Measurements from ENCODE around the gene VWA1.

Gene VWA1, protein sequence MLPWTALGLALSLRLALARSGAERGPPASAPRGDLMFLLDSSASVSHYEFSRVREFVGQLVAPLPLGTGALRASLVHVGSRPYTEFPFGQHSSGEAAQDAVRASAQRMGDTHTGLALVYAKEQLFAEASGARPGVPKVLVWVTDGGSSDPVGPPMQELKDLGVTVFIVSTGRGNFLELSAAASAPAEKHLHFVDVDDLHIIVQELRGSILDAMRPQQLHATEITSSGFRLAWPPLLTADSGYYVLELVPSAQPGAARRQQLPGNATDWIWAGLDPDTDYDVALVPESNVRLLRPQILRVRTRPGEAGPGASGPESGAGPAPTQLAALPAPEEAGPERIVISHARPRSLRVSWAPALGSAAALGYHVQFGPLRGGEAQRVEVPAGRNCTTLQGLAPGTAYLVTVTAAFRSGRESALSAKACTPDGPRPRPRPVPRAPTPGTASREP

DNA sequence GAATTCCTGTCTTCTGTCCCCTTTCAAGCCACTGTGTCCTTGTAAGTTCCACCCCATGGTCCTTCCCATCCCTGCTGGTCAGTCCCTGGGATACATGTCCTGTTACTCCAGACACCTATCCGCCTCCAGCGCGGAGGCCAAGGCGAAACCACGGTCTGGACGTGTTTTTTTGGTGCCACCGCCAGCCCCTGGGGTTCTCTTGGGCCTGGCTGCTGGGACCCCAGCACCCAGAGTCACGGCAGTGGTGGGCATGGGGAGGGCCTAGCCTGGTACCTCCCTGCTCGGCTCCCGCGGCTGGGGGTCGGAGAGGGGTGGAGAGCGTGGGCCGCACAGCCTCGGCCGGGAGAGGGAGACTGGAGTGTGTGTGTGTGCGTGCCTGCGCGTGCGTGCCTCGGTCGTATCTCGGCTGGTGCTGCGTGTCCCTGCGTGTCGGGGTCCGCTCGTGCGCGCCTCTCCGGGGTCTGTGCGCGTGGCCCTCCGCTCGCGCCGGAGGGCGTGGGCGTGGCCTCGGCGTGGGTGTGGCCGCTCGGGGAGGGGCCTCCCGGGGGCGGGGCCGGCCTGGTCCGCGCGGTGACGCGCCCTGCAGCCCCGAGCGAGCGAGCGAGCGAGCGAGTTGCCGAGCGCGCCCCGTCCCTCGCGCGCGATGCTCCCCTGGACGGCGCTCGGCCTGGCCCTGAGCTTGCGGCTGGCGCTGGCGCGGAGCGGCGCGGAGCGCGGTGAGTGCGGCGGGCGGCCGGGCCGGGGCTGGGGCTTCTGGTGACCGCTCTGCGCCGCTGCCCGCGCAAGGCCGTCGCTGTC lies at the start of gene VWA1:
Gene VWA1, plus strand, starts transcription at position 585 of the 798 bp plus-strand sequence. Its CDS starts 59 bp downstream, at position 644.
- Mint-ChIP-seq H3K27ac (no peak within 1 kb of the TSS), H3K4me1 (peaks cover 12% of the 10 kb centered on the region), H3K36me3 (ENCODE audit: low read depth) (no peaks in the 10 kb centered on the region), H3K9me3 (no peaks in the 10 kb centered on the region), H3K4me3 (peak within 1 kb of the TSS; percentile 64), H3K27me3 (peaks cover 20% of the 10 kb centered on the region)
- peak; percentile 81 for DNase-seq
- peak; percentile 34 for ATAC-seq

DNA sequence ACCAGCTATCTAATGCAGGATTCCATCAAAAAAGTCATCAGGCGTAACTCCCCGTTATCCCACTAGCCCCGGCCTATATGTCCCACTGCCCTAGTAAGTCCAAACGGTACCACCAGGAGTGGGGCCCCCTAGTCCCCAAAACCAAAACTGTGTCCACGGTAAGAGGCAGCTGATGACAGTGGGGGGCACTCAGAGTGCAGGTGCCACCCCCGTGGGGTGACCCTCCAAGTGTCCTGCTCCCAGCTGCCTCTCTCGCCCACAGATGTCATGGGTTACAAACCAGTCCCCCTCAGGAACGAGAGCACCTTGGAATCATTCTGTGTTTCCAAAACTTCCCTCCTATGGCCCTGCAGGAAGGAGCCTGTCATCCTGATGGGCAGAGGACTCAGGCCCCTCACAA lies 49.6 kb upstream of the VWA1 start:
- H3K27me3 Mint-ChIP-seq = no peaks in the 10 kb centered on the region
- H3K4me3 Mint-ChIP-seq = no peak overlapping the region
- H3K9me3 Mint-ChIP-seq = no peaks in the 10 kb centered on the region
- DNase-seq = no peak
- H3K36me3 Mint-ChIP-seq (ENCODE audit: low read depth) = peaks cover 50% of the 10 kb centered on the region
- no peak for ATAC-seq
- no peaks in the 10 kb centered on the region for H3K4me1 Mint-ChIP-seq
- no peak overlapping the region for H3K27ac Mint-ChIP-seq

GRCh38 chr1:1387098-1388077 lies 48.1 kb upstream of the VWA1 start:
- ATAC-seq = no peak

GRCh38 chr1:1388078-1388472 lies 47.4 kb upstream of the VWA1 start:
- Mint-ChIP-seq H3K4me1 (no peaks in the 10 kb centered on the region), H3K36me3 (ENCODE audit: low read depth) (peaks cover 62% of the 10 kb centered on the region), H3K27ac (no peak overlapping the region), H3K9me3 (no peaks in the 10 kb centered on the region), H3K27me3 (no peaks in the 10 kb centered on the region), H3K4me3 (no peak overlapping the region)
- no peak for DNase-seq
- ATAC-seq = no peak

More at GRCh38 chr1:1387098-1388077, 48.1 kb upstream of the VWA1 start:
- H3K36me3 Mint-ChIP-seq (ENCODE audit: low read depth) = peaks cover 61% of the 10 kb centered on the region
- no peaks in the 10 kb centered on the region for H3K9me3 Mint-ChIP-seq
- no peaks in the 10 kb centered on the region for H3K27me3 Mint-ChIP-seq
- no peak for DNase-seq
- no peaks in the 10 kb centered on the region for H3K4me1 Mint-ChIP-seq
- H3K27ac Mint-ChIP-seq = no peak overlapping the region
- H3K4me3 Mint-ChIP-seq = no peak overlapping the region

DNA sequence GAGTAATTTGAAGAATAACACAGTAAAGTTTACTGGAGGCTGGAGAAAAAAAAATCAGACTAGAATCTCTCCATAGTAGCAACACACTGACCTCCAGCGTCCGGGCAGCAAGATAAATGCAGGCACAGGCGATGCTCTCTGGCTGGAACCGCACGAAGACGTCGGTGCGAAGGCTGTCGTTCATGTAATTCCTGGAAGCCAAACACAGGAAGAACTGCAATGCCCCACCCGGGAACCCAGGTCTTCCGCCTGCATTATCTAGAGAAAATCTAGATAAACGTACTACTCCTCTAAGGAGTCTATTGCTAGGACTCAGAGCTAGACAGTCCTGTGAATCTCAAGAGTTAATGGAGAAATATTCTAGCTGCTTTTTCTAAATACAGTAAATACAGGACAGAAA lies 44.8 kb upstream of the VWA1 start:
- Mint-ChIP-seq H3K36me3 (ENCODE audit: low read depth) (peaks cover 83% of the 10 kb centered on the region), H3K4me3 (no peak overlapping the region), H3K4me1 (peaks cover 12% of the 10 kb centered on the region), H3K9me3 (no peaks in the 10 kb centered on the region), H3K27ac (no peak overlapping the region), H3K27me3 (no peaks in the 10 kb centered on the region)
- ATAC-seq (no peak), DNase-seq (no peak)

DNA sequence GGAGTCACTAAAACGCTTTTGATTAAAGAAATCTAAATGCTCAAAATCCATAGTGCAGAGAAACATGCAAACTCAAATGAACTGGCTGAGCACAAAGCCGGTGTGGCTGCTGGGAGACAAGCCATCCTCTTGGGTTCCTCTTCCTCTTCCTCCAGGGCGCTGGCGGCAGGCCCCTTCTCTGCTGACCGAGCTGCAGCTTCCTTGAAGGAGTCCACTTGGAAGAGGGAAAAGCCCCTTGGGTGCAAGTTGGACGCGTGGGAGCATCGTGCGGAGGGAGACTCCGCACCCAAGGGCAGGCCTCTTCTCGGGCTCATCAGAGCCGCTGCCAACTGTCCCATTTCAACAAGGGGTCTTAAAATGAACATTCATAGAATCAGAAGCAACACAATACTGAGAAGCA lies 44.3 kb upstream of the VWA1 start:
- H3K36me3 Mint-ChIP-seq (ENCODE audit: low read depth) = peaks cover 78% of the 10 kb centered on the region
- no peaks in the 10 kb centered on the region for H3K9me3 Mint-ChIP-seq
- H3K27ac Mint-ChIP-seq = no peak overlapping the region
- H3K27me3 Mint-ChIP-seq = no peaks in the 10 kb centered on the region
- DNase-seq = no peak
- H3K4me3 Mint-ChIP-seq = no peak overlapping the region
- peaks cover 14% of the 10 kb centered on the region for H3K4me1 Mint-ChIP-seq
- ATAC-seq = no peak

GRCh38 chr1:1393014-1393413 lies 42.5 kb upstream of the VWA1 start:
- H3K27me3 Mint-ChIP-seq = no peaks in the 10 kb centered on the region
- peaks cover 71% of the 10 kb centered on the region for H3K36me3 Mint-ChIP-seq (ENCODE audit: low read depth)
- no peak overlapping the region for H3K4me3 Mint-ChIP-seq
- ATAC-seq (no peak), DNase-seq (no peak)
- H3K27ac Mint-ChIP-seq = no peak overlapping the region
- peaks cover 23% of the 10 kb centered on the region for H3K4me1 Mint-ChIP-seq
- H3K9me3 Mint-ChIP-seq = no peaks in the 10 kb centered on the region

DNA sequence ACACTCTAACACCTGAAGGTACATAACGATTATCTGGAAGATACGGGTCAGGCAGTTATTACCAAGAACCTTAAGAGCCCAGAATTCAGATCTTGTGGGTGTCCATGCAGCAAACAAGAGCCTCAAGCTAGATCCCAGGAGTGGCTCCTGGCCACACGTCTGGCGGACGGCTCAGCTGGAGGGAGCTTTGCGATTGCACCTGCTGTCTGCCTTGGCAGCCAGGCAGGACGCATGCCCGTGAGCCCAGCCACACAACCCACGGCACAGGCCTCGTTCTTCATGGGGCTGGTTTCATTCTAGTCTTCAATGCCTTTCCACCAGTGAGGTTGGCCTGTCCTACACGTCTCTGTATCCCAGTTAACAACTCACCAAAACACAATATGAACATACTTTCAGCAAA lies 42.1 kb upstream of the VWA1 start:
- Mint-ChIP-seq H3K9me3 (no peaks in the 10 kb centered on the region), H3K27ac (no peak overlapping the region), H3K27me3 (no peaks in the 10 kb centered on the region), H3K4me3 (no peak overlapping the region), H3K36me3 (ENCODE audit: low read depth) (peaks cover 71% of the 10 kb centered on the region), H3K4me1 (peaks cover 26% of the 10 kb centered on the region)
- no peak for DNase-seq
- ATAC-seq = no peak

DNA sequence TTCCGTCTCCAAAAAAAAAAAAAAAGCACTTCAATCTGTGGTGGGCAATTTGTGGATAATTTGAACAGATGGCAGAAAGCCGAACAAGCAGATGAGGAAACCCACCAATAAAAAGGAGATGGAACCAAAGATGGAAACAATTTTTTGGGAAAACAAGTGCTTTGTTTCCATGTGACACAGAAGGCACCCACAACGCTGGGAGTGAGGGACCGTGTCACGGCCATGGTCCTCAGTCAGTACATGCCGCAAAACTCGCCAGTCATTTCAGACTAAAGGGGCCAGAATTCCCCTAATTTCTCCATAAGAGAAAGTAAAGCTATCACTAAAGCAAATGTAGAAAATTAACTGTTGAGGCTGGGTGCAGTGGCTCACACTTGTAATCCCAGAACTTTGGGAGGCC lies 41.4 kb upstream of the VWA1 start:
- DNase-seq (no peak), ATAC-seq (no peak)
- Mint-ChIP-seq H3K27ac (no peak overlapping the region), H3K4me1 (peaks cover 26% of the 10 kb centered on the region), H3K36me3 (ENCODE audit: low read depth) (peaks cover 66% of the 10 kb centered on the region), H3K9me3 (no peaks in the 10 kb centered on the region), H3K4me3 (no peak overlapping the region), H3K27me3 (no peaks in the 10 kb centered on the region)

DNA sequence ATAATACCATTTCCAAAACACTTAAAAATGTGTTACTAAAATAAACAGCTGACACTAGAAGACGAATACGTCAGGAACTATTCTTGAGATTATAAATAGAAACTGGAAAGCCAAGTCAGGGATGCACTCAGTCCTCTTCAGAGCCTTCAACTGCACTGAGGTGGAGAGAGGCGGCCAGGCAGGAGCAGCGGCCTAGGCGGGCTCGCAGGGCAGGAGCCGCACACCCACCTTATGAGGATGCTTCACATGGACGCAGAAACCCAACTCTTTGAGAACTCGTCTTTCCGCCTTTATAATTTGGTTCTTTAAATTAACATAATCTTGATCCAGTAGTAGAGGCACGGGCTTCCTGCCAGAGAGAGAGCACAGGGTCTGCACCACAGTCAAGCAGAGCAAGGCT lies 40.3 kb upstream of the VWA1 start:
- peaks cover 32% of the 10 kb centered on the region for H3K4me1 Mint-ChIP-seq
- ATAC-seq (no peak), DNase-seq (no peak)
- H3K27ac Mint-ChIP-seq = peak overlapping the region; percentile 55
- H3K4me3 Mint-ChIP-seq = no peak overlapping the region
- H3K9me3 Mint-ChIP-seq = no peaks in the 10 kb centered on the region
- no peaks in the 10 kb centered on the region for H3K27me3 Mint-ChIP-seq
- H3K36me3 Mint-ChIP-seq (ENCODE audit: low read depth) = peaks cover 62% of the 10 kb centered on the region

- Mint-ChIP-seq H3K36me3 (ENCODE audit: low read depth) (peaks cover 68% of the 10 kb centered on the region), H3K4me3 (peak overlapping the region; percentile 95), H3K27ac (peak overlapping the region; percentile 91), H3K4me1 (peaks cover 54% of the 10 kb centered on the region), H3K27me3 (no peaks in the 10 kb centered on the region), H3K9me3 (no peaks in the 10 kb centered on the region)
- ATAC-seq (no peak), DNase-seq (no peak)
These were observed 37.5 kb upstream of the VWA1 start for GRCh38 chr1:1397839-1398523.

DNA sequence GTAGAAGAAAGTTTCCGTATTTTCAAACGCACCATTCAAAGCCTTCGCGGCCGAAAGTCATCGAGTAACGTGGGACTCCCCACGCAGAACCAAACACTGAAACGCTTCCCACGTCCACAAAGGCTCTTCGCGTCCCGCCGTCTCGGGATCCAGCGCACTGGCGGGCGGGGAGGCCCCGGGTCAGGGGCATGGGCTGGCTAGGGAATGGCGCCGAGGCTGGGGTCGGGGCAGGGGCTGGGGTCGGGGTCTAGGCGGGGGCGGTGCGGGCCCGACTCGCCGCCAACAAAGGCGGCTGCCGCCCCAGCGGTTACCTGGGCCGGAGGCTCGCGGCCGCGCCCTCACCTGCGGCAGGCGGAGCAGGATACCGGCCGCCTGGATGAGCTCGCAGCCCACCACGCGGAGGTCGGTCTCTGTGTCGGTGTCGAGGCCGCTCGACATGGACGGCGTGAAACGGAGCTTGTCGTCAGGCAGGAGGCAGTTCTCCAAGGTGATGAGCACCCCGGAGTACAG lies 36.8 kb upstream of the VWA1 start:
- H3K9me3 Mint-ChIP-seq = no peaks in the 10 kb centered on the region
- H3K4me1 Mint-ChIP-seq = peaks cover 59% of the 10 kb centered on the region
- H3K36me3 Mint-ChIP-seq (ENCODE audit: low read depth) = peaks cover 68% of the 10 kb centered on the region
- ATAC-seq (no peak), DNase-seq (no peak)
- peak overlapping the region; percentile 95 for H3K4me3 Mint-ChIP-seq
- peak overlapping the region; percentile 91 for H3K27ac Mint-ChIP-seq
- no peaks in the 10 kb centered on the region for H3K27me3 Mint-ChIP-seq

DNA sequence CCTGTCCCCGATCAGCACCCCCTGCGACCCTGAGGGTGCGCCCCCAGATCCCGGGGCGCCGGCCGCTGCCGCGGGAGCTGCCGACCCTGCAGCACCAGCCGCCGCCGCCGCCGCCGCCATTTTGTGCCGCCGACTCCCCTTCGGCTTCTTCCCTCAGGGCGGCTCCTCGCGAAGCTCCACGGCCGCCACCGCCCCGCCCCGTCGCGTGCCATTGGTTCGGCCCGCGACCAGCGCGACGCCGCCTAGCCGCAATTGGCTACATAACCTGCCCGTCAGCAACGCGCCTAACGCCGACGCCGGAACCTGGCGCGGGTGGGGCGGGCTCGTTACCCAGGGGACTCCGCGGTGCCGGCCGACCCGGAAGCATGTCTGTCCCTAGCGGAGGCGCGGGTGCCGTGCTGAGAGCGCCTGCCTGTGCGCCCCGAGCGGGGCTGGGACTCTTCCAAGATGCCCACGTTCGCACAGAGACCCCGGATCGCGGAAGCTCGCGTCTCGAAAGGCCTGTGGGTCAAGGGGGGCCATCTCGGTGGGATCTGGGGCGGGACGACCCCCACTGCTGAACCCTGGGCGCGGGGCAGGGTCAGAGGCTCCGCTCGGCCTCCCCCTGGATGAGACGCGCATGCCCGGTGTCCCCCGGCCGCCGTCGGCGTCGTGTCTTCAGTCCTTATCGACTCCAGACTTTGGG lies 36.2 kb upstream of the VWA1 start, which contains the start of gene CCNL2:
Gene CCNL2, minus strand, starts transcription at position 149 of the 685 bp plus-strand sequence. Its CDS starts 29 bp downstream, at position 120.
- Mint-ChIP-seq H3K4me1 (peaks cover 57% of the 10 kb centered on the region), H3K27me3 (no peaks in the 10 kb centered on the region), H3K36me3 (ENCODE audit: low read depth) (peaks cover 65% of the 10 kb centered on the region), H3K27ac (peak within 1 kb of the TSS; percentile 91), H3K9me3 (no peaks in the 10 kb centered on the region), H3K4me3 (peak within 1 kb of the TSS; percentile 95)
- peak; percentile 98 for ATAC-seq
- DNase-seq = peak; percentile 100

Measured in activated naive CD8-positive, alpha-beta T cell treated with anti-CD3 and anti-CD28 coated beads, Interleukin-2, amount 50 U/mL, for 24 hours (primary cell).